Ecto neural progenitor cell (in vitro differentiated cells): Measurements from ENCODE around the gene PTCH1.

Source experiments
- DNase-seq: peaks from one replicate; pipeline ENCODE4 v3.0.0-alpha.2; 2018; ENCODE audit warnings: low spot score

PTCH1 gene

GRCh38 chr9:95399261-95399660, 117.5 kb downstream of the PTCH1 start:
- DNase-seq, result no peak
